ENCODE measurements around the gene CDH23.

Gene CDH23

GRCh38 chr10:71610651-71611050 lies 213.9 kb downstream of the CDH23 start:
- DNase-seq: no peak

- no peak for DNase-seq
Observed at GRCh38 chr10:71611131-71611530, 214.4 kb downstream of the CDH23 start.

GRCh38 chr10:71611709-71612422 lies 215.1 kb downstream of the CDH23 start:
- no peak for DNase-seq

GRCh38 chr10:71613261-71613777 lies 216.6 kb downstream of the CDH23 start:
- no peak for DNase-seq

GRCh38 chr10:71613877-71614276 lies 217.2 kb downstream of the CDH23 start:
- no peak for DNase-seq

- no peak for DNase-seq
Observed at GRCh38 chr10:71614946-71615345, 218.2 kb downstream of the CDH23 start.

- no peak for DNase-seq
Observed at GRCh38 chr10:71615538-71616329, 219.0 kb downstream of the CDH23 start.

- DNase-seq: no peak
Observed at GRCh38 chr10:71616817-71617654, 220.3 kb downstream of the CDH23 start.

GRCh38 chr10:71618176-71618575 lies 221.5 kb downstream of the CDH23 start:
- DNase-seq: no peak

- no peak for DNase-seq
Observed at GRCh38 chr10:71618598-71618997, 221.9 kb downstream of the CDH23 start.

- DNase-seq: no peak
Observed at GRCh38 chr10:71620642-71621041, 223.9 kb downstream of the CDH23 start.

- peak; percentile 89 for DNase-seq
Observed at GRCh38 chr10:71621231-71622153, 224.8 kb downstream of the CDH23 start.

GRCh38 chr10:71622154-71622526 lies 225.4 kb downstream of the CDH23 start:
- DNase-seq: peak; percentile 84

- DNase-seq: no peak
Observed at GRCh38 chr10:71622616-71623015, 225.9 kb downstream of the CDH23 start.

- peak; percentile 27 for DNase-seq
Observed at GRCh38 chr10:71623098-71623985, 226.6 kb downstream of the CDH23 start.

- no peak for DNase-seq
Observed at GRCh38 chr10:71623986-71624291, 227.2 kb downstream of the CDH23 start.

- DNase-seq: peak; percentile 50
Observed at GRCh38 chr10:71625445-71626175, 228.9 kb downstream of the CDH23 start.

GRCh38 chr10:71627230-71627939 lies 230.7 kb downstream of the CDH23 start:
- DNase-seq: peak; percentile 15

- DNase-seq: no peak
Observed at GRCh38 chr10:71627956-71628355, 231.2 kb downstream of the CDH23 start.

GRCh38 chr10:71629131-71629530 lies 232.4 kb downstream of the CDH23 start:
- DNase-seq: peak; percentile 36
